GM18870 (cell line): ENCODE results near the gene EIPR1.
"Not testable (repeated sequence)": the region's sequence is repeated elsewhere in the genome, so short reads cannot be mapped to it uniquely, and the experiment has no call there.

Source experiments
- ATAC-seq: cut with Tn5 transposase; IDR thresholded peaks from one replicate; pipeline ENCODE4 v1.9.1; 2021; ENCODE audit warnings: moderate library complexity; ENCODE audit not compliant: unreplicated experiment

EIPR1 gene

DNA sequence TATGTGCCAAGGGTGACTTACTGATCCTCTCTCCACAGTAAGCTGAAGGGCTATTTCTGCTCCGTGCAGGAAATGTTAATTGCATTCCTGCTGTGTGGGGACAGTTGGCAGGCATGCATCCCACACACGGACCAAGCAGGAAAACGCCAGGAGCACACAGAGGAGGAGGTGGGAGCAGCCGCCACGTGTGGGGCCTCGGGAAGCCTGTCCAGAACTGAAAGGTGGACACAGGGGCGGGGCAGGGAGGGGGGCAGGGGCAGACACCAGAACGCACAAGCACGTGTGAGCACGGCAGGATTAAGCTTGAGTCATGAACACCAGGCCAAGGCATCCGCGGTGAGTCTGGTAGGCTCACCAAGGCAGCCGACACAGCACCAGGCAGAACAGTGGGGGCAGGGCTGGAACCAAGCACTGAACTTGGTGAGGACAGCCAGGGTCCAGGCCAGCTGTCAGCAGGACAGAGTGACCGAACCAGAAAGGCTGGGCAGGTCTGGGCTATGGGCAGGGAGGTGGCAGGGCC, 177.1 kb downstream of the EIPR1 start:
- ATAC-seq: no peak

DNA sequence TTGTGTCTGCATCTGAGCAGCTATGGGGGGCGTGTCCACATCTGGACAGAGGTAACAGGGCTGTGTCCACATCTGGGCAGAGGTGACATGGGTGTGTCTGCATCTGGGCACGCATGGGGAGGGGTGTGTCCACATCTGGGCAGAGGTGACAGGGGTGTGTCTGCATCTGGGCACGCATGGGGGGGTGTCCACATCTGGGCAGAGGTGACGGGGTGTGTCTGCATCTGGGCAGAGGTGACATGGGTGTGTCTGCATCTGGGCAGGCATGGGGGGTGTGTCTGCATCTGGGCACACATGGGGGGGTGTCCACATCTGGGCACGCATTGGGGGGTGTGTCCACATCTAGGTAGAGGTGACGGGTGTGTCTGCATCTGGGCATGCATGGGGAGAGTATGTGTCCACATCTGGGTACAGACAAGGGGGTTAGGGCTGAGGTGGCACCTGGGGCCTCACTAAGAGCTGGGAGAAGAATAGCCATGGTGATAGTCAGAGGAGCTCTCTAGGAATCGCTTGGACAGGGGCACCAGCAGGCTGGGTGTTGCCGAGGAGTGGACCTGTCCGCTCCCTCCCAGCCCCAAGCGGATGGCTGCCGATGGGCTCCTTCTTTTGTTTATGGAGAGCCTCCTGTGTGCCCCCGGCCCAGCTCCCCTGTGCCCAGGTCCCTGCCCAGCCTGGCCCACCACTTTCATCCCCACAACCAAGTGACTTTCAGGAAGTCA, 177.8 kb downstream of the EIPR1 start:
- no peak for ATAC-seq

DNA sequence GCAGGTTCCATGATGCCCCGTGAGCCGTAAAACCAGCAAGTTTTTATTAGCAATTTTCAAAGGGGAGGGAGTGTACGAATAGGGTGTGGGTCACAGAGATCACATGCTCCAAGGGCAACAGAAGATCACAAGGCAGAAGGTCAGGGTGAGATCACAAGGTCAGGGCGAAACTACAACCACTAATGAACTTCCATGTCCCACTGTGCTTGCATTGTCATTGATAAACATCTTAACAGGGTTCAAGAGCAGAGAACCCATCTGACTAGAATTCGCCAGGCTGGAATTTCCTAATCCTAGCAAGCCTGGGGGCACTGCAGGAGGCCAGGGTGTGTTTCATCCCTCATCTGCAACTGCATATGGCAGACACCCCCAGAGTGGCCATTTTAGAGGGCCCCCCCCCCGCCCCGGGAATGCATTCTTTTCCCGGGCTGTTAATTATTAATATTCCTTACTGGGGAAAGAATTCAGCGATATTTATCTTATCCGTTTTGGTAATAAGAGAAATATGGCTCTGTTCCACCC, 178.9 kb downstream of the EIPR1 start:
- not testable (repeated sequence) for ATAC-seq

DNA sequence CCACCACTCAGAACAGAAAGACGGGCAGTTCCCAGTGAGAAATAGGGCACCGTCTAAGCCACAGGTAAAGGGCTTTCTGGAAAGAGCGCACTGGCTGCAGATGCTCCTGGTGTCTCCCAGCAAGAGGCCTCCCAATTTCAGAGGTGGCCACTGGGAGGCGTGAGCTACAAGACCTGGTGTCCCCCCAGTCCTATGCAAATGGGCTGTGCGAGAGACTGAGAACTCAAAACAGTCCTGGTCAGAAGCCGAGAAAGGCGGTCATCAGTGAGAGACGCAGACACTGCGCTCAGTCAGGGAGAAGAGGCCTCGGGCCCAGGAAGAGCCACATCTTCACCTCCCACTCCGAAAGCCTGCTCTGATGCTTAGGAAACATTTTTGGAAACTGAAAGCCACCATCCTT, 179.5 kb downstream of the EIPR1 start:
- ATAC-seq: no peak

DNA sequence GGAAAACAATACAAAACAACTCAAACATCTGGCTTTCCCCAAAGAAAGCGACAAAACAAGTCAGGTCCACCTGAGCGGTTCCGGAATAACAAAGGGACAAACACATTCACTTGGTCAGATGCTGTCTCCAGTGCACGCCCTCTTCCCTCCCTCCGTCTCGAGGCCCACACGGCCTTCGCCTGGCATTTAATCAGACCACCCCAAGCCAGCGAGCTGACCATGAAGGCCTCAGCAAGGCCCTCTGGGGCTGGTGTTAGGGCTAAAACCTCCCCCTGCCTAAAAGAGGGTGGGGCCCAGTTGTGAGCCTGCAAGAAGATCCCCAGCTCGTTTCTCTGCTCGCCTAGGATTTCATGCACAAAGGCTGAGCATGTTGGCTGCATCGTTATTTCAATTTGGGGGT, 180.3 kb downstream of the EIPR1 start:
- ATAC-seq: no peak

DNA sequence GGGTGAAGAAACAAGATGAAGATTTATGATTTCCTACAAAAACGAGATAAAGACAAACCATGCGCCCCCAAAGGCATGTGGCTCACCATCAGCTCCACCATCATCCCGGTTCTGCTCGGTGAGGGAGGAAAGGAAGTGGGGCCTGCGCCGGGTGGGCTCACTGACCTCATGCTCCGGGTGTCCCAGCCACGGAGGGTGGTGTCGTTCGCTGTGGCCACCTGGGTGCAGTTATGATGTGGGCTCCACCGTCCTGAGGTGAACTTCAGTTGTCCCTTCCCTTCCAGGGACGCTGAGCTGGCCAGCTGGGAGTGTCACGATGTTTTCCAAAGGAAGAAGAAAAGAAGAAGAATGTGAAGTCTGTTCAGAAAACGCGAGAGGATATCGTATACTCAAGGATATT, 180.9 kb downstream of the EIPR1 start:
- ATAC-seq: no peak

DNA sequence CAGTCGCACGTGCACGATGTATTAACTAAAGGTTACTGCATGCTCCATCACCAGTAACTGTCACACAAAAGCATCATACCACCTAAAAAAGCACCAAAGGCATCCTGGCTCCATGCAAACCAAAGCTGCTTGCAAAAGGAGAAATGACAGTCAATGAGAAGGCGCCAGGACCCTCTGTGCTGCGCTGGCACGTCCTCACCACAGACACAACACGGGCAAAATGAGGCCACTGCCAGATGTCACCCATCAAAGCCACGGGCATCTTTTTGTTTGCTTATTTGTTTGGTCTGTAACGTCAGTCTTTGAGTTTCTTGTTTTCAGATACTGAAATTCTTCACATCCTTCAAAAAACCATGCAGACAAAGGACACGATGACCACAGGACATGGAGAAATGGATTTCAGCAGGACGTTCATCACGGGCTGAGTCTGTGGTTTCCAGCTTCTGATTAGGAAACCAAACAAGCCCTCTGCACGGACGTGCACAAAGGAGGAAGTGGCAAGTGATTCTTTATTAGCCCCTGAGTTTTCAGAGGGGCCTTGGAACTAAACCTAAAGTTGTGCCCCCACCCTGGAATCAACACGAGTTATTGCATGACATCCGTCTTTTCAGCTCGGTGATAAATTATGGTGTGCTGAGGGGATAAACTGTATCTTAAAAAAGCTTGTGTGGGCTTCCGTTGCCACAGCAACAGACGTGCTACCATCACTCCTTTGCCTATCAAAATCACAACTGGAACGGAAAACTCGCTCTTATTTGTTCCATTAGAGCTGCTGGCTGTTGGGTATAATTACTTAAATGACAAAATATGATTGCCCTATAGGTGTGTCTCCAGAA, 181.8 kb downstream of the EIPR1 start:
- no peak for ATAC-seq

DNA sequence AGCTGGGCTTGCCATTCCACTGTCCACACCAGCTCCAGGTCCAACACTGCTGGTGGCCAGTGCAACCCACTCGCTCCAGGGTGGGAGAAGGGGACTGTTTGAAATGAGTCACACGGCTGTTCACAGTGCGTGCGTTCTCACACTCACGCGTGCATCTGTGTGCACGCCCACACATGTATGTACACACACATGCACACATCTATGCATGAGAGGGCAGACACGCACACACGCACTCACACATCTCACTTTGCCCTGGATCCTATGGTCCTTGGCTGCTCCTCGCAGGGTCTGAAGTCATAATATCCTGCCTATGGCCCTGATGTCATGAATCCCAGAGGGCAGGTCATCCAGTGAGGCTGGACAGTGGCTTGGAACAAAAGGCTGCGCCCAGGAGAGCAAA, 182.8 kb downstream of the EIPR1 start:
- no peak for ATAC-seq

DNA sequence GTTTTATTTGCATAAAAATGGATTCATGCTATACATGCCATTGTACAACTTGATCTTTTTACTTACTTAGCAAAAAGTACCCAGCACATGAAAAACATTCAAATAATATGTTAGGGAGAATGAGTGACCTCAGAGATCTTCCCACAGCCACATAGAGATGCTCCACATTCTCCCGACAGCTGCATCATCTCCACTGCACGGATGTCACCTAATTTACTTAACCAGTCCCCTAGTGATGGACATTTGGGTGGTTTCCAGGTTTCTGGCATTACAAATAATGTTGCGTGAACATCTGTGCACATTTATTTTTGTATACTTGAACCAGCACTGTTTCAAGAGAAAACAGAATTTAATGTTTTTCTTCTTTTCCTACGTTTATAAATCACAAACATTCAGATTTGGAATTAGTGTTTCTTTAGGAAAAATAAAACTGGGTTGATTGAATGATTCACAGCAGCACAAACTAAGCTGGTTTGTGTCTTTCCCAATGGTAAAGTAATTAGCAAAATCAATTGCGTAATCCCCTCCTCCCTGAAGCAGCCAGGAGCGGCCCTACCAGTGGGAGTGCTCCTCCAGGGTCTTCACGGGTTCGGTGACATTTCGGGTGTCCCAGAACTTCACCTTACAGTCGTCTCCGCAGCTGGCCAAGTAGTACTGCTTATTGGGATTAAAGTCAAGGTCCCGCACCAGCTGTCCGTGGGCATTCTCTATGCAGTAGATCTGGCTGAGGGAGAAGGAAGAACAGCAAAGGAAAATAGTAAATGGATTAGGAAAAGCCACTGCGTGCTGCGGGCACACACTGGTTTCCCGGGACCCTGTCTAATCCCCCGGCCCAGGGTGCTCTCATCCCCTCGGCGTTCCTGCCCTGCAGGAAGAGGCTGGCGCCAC, 183.9 kb downstream of the EIPR1 start:
- ATAC-seq: no peak

DNA sequence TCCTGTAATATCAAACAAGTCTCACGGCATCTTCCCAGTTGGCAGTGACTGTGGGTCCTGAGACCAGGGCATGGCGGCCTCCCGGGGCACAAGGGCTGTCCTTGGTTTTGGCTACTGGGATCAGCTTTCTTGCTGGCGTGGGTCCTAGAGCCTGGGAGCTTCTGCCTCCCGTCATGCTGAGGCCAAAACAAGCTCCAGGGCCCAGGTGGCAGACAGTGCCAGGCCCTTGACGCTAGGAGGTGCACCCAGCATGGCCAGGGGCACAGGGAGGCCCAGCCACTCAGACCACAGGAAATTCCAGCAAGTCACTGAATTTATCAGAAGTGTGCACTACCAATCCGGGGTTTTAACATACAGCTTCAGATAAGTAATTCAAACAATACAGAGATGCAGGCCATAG, 184.7 kb downstream of the EIPR1 start:
- ATAC-seq: no peak

DNA sequence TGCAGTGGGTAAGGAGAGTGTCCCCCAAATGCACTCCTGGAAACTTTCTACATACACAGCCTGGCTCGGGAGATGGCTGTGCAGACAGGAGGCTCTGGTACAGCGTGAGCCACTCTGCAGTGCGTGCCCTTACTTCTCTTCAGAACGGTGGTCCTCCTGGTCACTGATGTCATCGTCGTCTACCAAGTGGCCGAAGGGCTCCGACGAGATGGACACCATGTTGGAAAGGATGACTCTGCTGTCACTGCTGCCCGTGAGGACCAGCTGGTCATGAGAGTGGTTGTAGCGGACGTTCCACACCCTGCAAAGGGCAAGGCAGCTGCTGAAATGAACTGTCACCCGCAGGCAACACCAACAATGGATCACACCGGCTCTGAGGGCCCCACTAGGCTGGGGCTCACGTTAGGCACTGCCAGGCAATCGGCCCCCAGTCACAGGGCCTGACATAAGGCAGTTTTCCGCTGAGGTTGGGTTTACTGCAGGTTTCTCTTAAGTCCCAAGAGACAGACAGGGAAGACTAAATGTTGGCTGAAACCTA, 185.3 kb downstream of the EIPR1 start:
- no peak for ATAC-seq

DNA sequence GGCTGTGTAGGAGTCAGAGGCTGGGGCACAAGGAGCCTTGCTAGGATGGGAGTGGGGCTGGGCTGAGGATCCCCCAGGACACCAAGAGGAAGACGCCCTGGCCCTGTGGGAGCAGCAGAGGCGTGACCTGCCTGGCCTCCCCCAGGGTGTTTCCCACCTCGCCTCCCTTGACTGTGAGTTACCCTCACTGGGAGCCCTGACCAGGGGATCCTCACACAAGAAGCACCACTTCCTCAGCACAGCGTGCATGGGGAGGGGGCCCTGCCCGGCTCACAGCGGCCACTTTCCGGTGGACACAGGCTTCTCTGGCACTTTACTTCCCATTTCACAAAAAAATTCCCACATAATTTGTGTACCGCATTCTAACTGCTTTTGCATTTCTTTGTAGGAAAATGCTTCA, 187.7 kb downstream of the EIPR1 start:
- ATAC-seq: no peak

DNA sequence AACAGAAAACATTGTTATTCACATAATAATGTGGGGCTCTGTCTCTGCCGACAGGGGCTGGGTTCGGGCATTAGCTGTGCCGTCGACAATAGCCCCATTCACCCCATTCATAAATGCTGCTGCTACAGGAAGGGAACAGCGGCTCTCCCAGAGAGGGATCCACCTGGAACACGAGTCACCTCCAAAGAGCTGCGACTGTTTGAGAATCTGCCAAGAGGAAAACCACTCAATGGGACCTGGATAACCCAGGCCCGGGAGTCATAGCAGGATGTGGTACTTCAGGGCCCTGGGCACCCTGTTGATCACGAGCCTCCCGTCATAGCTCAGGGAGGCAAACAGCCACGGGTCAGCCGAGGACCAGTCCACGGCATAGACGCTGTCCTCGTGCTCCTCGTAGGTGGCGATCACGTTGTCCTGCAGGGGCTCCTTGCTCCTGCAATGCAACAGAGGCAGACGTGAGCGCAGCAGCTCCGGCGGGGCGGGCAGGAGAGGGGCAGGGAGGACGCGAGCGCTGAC, 188.5 kb downstream of the EIPR1 start:
- ATAC-seq: no peak

DNA sequence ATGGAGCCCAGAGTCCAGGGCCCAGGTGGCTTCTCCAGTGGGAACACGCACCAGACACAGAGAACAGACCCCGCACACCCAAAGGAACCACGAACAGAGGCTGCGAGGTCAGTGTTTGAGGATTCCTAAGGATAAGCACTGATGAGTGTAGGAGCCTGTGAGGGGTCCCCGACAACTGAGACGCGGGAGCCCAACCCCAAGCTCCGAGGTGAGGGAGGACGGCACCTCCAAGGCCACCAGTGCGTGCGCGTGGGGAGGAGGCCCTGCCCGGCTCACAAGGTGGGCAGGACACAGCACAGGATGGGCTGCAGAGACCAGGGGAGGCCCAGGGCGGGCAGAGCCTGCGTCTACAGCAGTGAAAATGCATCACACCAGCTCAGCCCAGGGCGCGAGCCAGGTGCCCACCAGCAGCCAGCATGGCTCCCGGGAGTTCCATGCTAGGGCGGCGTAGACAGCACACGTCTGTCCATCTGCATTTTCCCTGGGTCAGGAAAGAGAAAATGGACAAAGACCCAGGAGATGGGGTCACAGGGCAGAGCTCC, 189.1 kb downstream of the EIPR1 start:
- ATAC-seq: no peak

DNA sequence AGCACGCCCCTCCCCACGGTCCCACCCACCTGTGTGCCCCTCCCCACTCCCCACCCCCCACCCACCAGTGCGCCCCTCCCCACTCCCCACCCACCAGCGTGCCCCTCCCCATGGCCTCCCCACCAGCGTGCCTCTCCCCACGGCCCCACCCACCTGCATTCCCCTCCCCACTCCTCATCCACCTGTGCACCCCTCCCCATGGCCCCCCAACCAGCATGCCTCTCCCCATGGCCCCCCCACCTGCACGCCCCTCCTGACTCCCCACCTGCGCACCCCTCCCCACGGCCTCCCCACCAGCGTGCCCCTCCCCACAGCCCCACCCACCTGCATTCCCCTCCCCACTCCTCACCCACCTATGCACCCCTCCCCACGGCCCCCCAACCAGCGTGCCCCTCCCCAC, 190.2 kb downstream of the EIPR1 start:
- ATAC-seq: no peak

DNA sequence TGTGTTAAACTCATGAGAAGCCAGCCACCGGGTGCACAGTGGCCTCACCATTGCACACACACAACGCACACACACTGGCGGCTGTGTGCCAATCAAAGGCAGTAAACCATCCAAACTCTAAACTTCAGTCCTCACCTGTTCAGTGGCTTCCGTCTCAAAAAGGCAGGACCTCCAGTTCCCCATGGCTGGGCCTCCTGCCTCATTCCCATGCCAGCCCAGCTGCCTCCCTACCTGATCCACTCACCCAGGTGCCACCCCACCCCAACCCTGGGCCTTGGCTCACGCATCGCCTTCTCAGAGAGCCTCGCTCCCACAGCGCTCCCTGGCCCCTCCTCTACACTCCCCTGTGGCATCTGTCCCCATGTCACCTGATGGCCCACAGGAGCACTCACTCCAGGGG, 190.9 kb downstream of the EIPR1 start:
- no peak for ATAC-seq

DNA sequence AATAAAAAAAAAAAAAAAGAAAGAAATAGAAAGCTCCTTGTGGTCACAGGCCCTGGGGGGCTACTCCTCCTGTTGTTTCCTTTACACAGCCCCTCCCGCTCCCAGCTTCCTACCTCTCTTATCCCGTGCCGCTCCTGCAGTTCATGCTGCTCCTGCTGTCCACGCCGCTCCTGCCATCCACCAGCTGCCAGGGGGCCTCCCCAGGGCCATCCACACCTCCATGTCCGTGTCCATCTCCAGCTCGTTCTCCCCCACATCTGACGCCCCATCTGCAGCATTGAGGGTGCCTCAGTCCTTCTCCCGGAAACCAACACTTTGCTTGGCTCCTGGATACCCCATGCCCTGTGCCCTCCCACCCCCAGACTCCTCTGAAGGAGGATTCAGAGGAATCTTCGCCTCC, 191.7 kb downstream of the EIPR1 start:
- no peak for ATAC-seq

DNA sequence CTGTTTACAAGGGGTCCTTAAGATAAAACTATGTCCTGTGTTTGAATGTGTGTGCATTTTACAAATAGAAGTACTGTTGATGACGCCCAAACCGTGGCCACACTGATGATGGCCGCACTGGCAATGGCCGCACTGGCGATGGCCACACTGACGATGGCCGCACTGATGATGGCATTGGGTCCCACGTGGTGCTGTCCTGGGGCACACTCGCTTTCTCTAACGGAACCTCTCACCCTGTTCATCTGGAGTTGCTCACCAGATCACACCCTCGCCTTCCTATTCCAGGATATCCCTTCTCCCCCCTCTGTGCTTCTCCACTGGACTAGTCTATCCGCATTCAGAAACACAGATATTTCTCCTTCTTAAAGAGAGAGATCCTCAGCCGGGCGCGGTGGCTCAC, 192.4 kb downstream of the EIPR1 start:
- no peak for ATAC-seq

DNA sequence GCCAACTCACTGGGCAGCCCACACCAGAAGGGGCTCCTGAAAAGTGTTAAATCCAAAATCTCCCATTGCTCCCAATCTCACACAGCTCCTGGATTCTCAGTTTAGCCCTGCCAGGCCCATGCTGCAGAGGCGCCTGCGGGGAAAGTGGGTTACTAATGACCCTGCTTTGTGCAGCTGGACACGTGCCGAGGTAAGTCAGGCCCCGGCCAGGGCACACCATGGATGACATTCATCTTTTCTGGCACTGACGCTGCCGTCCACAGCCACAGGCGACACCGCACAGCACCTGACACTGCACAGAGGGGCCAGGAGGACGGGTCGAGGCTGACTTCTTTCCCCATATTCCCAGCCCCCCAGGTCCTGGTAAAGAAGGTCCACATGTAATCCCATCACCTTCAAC, 193.5 kb downstream of the EIPR1 start:
- no peak for ATAC-seq

DNA sequence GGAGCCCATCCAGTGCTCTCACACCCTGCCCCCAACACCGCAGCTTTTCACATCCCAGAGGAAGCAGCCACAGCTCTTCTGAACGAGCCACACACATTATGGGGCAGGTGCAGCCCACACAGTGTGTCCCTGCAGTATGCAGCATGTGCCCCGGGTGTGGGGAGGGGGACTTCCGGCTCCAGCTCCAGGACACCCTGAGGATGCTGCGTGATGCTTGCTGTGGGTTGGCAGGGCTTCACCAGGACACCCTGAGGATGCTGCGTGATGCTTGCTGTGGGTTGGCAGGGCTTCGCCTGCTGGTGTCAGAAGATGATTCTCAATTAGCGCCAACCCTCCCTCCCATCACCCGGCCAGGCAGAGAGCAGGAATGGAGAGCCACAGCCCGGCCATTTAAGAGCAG, 193.9 kb downstream of the EIPR1 start:
- no peak for ATAC-seq
